ENCODE data around the gene TM4SF4.

TM4SF4 gene

DNA sequence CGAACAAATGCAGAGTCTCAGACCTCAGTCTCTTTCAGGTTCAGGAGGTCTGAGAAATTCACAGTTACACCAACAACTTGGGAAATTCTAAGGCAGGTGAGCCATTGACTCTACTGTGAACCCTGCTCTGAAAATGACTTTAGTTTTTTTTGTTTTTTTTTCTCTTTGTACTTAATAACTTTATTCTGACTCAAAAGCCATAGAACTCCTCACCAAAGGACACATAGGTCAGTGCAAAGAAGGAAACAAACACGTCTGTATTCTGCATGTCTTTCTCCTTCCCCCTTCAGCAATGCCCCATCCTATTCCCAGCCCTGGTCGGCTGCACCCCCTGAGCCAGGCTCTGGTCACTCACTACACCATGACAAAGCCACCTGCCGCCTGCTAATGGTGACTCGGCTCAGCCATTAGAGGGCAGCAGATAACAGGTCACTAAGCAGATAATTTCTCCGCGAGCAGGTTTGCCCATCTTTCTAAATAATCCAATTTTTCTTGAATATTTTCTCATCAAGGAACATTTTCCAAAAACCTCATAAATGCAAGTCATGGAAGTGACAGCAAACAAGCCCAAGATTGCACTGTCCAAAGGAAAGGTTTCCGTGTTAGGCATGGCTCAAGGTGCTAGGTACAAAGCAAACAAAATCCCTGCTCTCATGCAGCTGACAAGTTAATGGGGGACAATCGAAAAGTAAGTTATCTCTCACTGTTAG, 37.7 kb downstream of the TM4SF4 start:
- Histone ChIP-seq H3K4me3 (ENCODE audit: low read length) (peak overlapping the region; percentile 20; the same call in 1 of the 2 replicates), H3K27me3 (ENCODE audit: low read depth, low read length) (peaks cover 3% of the 10 kb centered on the region; the same call in 1 of the 2 replicates), H3K27ac (ENCODE audit: low read length) (no peak overlapping the region), H2AFZ (ENCODE audit: low read depth, low read length) (no peak overlapping the region), H3K79me2 (ENCODE audit: low read length) (no peaks in the 10 kb centered on the region), H3K4me2 (ENCODE audit: low read length) (peak overlapping the region; percentile 44), H4K20me1 (ENCODE audit: insufficient read depth, low read length) (no peaks in the 10 kb centered on the region), H3K36me3 (replicated peaks; ENCODE audit: low read depth, low read length) (no peaks in the 10 kb centered on the region), H3K4me1 (ENCODE audit: low read length) (peaks cover 3% of the 10 kb centered on the region; the same call in 1 of the 2 replicates), H3K9ac (ENCODE audit: low read length) (no peak overlapping the region), H3K9me3 (ENCODE audit: insufficient read depth, low read length) (no peaks in the 10 kb centered on the region)
- TF ChIP-seq, protein P1, sequence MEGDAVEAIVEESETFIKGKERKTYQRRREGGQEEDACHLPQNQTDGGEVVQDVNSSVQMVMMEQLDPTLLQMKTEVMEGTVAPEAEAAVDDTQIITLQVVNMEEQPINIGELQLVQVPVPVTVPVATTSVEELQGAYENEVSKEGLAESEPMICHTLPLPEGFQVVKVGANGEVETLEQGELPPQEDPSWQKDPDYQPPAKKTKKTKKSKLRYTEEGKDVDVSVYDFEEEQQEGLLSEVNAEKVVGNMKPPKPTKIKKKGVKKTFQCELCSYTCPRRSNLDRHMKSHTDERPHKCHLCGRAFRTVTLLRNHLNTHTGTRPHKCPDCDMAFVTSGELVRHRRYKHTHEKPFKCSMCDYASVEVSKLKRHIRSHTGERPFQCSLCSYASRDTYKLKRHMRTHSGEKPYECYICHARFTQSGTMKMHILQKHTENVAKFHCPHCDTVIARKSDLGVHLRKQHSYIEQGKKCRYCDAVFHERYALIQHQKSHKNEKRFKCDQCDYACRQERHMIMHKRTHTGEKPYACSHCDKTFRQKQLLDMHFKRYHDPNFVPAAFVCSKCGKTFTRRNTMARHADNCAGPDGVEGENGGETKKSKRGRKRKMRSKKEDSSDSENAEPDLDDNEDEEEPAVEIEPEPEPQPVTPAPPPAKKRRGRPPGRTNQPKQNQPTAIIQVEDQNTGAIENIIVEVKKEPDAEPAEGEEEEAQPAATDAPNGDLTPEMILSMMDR (IDR thresholded peaks at IDR 0.05; ENCODE audit: low read depth, low read length) = peak; percentile 85
- TF ChIP-seq EZH2phosphoT487 (IDR thresholded peaks at IDR 0.05; ENCODE audit: low read depth) = no peak

DNA sequence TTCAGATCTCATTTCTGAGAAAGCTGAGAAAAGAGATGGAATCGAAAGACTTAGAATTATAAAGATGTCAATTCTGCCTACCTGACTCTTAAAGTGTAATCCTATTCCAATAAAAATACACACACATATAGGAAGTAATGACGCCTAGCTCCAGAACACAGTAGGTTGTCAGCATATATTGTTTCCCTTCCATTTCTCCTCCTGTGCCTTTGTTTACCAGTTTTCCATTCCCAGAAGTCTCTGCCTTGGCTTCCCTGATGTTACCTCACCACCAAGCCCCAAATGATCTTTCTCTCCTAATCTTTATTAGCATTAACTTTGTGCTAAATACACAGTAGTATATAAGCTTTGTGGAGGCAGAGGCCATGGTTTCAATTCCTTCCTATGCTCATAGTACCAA, 40.0 kb downstream of the TM4SF4 start:
- Histone ChIP-seq H3K4me2 (ENCODE audit: low read length) (no peak overlapping the region), H3K9ac (ENCODE audit: low read length) (no peak overlapping the region), H3K36me3 (replicated peaks; ENCODE audit: low read depth, low read length) (no peaks in the 10 kb centered on the region), H3K4me1 (ENCODE audit: low read length) (peaks cover 3% of the 10 kb centered on the region; the same call in 1 of the 2 replicates), H3K9me3 (ENCODE audit: insufficient read depth, low read length) (no peaks in the 10 kb centered on the region), H3K79me2 (ENCODE audit: low read length) (no peaks in the 10 kb centered on the region), H3K4me3 (ENCODE audit: low read length) (no peak overlapping the region), H3K27me3 (ENCODE audit: low read depth, low read length) (no peaks in the 10 kb centered on the region; the same call in 1 of the 2 replicates), H2AFZ (ENCODE audit: low read depth, low read length) (no peak overlapping the region), H4K20me1 (ENCODE audit: insufficient read depth, low read length) (no peaks in the 10 kb centered on the region), H3K27ac (ENCODE audit: low read length) (no peak overlapping the region)
- TF ChIP-seq, protein P1 (IDR thresholded peaks at IDR 0.05; ENCODE audit: low read depth, low read length) = no peak

DNA sequence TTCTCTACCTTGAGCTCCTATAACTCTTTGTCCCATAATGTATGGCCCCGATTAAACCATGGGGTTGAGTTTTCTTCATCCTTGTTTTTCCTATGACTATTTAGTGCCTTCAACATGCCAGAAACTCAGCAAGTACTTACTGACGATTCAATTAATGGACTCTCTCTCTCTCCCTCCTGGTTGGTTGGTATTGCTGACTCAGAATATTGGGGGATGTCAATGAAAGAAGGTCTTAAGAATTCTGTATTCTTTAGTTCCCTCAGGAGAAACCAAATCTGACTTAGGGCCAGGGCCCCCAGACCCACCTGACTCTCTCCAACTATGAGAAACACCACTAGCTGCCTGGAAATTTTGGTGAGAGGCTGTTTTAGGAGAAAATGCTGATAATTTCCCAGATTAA, 40.8 kb downstream of the TM4SF4 start:
- H3K4me1 ChIP-seq (ENCODE audit: low read length) = peaks cover 3% of the 10 kb centered on the region; the same call in 1 of the 2 replicates
- no peaks in the 10 kb centered on the region; the same call in 1 of the 2 replicates for H3K27me3 ChIP-seq (ENCODE audit: low read depth, low read length)
- H3K4me3 ChIP-seq (ENCODE audit: low read length) = no peak overlapping the region
- H4K20me1 ChIP-seq (ENCODE audit: insufficient read depth, low read length) = no peaks in the 10 kb centered on the region
- H3K79me2 ChIP-seq (ENCODE audit: low read length) = no peaks in the 10 kb centered on the region
- no peaks in the 10 kb centered on the region for H3K9me3 ChIP-seq (ENCODE audit: insufficient read depth, low read length)
- no peak overlapping the region for H3K27ac ChIP-seq (ENCODE audit: low read length)
- TF ChIP-seq, protein P1 (IDR thresholded peaks at IDR 0.05; ENCODE audit: low read depth, low read length) = no peak
- no peak for TF ChIP-seq EZH2phosphoT487 (IDR thresholded peaks at IDR 0.05; ENCODE audit: low read depth)
- no peaks in the 10 kb centered on the region for H3K36me3 ChIP-seq (replicated peaks; ENCODE audit: low read depth, low read length)
- no peak overlapping the region for H2AFZ ChIP-seq (ENCODE audit: low read depth, low read length)
- H3K4me2 ChIP-seq (ENCODE audit: low read length) = no peak overlapping the region
- H3K9ac ChIP-seq (ENCODE audit: low read length) = no peak overlapping the region

DNA sequence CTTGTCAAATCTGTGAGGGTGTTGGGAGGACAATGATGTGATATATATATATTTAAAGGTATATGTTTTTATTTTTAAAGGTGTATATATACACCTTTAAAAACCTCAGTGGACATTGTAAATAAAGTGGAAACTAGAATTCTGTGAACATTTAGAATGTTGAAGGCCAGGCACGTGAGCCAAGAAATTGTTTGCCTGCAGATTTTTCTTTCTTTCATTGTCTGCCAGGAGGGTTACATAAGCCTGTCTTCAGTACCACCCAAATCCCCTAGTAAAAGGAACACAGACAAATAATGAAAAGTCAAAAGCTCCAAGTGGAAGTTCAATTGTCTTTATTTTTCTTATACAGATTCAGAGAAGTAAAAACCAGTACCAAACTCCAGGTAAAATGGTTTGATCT, 42.4 kb downstream of the TM4SF4 start:
- H3K4me2 ChIP-seq (ENCODE audit: low read length) = no peak overlapping the region
- H3K9me3 ChIP-seq (ENCODE audit: insufficient read depth, low read length) = no peaks in the 10 kb centered on the region
- peaks cover 3% of the 10 kb centered on the region; the same call in 1 of the 2 replicates for H3K4me1 ChIP-seq (ENCODE audit: low read length)
- H3K27ac ChIP-seq (ENCODE audit: low read length) = no peak overlapping the region
- H3K36me3 ChIP-seq (replicated peaks; ENCODE audit: low read depth, low read length) = no peaks in the 10 kb centered on the region
- TF ChIP-seq, protein P1 (IDR thresholded peaks at IDR 0.05; ENCODE audit: low read depth, low read length) = no peak
- TF ChIP-seq EZH2phosphoT487 (IDR thresholded peaks at IDR 0.05; ENCODE audit: low read depth) = no peak
- no peaks in the 10 kb centered on the region for H3K79me2 ChIP-seq (ENCODE audit: low read length)
- H3K4me3 ChIP-seq (ENCODE audit: low read length) = no peak overlapping the region
- H3K27me3 ChIP-seq (ENCODE audit: low read depth, low read length) = no peaks in the 10 kb centered on the region
- no peak overlapping the region for H2AFZ ChIP-seq (ENCODE audit: low read depth, low read length)
- no peaks in the 10 kb centered on the region for H4K20me1 ChIP-seq (ENCODE audit: insufficient read depth, low read length)
- H3K9ac ChIP-seq (ENCODE audit: low read length) = no peak overlapping the region
